Mononuclear cell (primary cell): ENCODE results near the gene ERBB4. TPM values are rescaled to one million over a fixed set of nuclear protein-coding genes. Genes with fewer than 3 reads are reported as not detected.
"Not testable (repeated sequence)": the region's sequence is repeated elsewhere in the genome, so short reads cannot be mapped to it uniquely, and the experiment has no call there.

Source experiments
- H3K27me3 ChIP-seq: 2 replicates; pipeline ENCODE4 v1.6.0; 2011; ENCODE audit warnings: low read length, control low read depth; ENCODE audit not compliant: insufficient read depth
- H3K4me1 ChIP-seq: 2 replicates; pipeline ENCODE4 v1.5.1; 2011; ENCODE audit warnings: mild to moderate bottlenecking, low read length, control low read depth; ENCODE audit not compliant: insufficient read depth
- H3K4me3 ChIP-seq: 2 replicates; pipeline ENCODE4 v1.5.1; 2011; ENCODE audit warnings: mild to moderate bottlenecking, low read length, moderate library complexity
- H3K9me3 ChIP-seq: 2 replicates; pipeline ENCODE4 v1.5.1; 2011; ENCODE audit warnings: low read depth, mild to moderate bottlenecking, control low read depth, low read length
- total RNA-seq: library from RNA; depleted of rRNA; stranded (reverse); fragments of >200 nt; gene quantifications from one replicate; pipeline ENCODE4 v1.2.3, GENCODE V29; 2012

Gene ERBB4
- total RNA-seq, 1 donor, result not detected

DNA sequence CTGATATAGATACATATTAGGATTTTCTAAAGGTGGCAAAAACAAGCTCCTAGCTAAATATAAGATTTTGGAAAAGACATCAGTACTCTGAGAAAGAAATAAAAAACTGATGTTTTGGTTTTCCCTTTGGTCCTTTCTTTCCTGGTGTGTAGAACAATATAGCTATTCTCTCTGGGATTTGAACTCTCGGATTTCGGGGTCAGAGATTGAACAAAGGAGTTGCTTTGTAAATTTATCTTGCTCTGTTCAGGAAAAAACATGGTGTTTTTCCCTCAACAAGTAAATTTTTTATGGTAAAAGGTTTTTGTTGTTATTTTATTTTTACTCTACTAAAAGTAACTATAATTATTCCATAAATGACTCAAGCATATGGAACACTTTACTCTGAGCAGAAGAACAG is 889.3 kb downstream of the ERBB4 start:
- no peak overlapping the region for H3K4me3 ChIP-seq
- H3K9me3 ChIP-seq, result no peaks in the 10 kb centered on the region
- H3K27me3 ChIP-seq, result no peaks in the 10 kb centered on the region
- no peaks in the 10 kb centered on the region for H3K4me1 ChIP-seq

DNA sequence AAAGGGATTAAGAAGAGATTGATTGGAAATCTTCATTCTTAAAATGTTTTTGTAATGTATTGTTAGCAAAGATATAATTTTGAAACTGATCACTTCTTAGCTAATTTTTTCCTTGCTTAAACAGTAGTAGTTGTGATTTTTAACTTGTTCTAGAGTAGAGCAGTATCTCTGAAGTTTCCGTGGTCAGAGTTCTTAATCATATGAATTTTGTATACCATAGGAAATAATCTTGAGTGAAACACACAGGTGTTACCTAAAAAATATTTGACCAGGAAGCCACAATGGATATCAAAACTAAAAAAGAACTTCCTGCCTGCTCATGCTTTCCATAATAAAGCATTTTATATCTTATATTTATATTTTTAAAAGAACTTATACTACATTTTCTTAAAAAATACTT is 907.1 kb downstream of the ERBB4 start:
- Histone ChIP-seq H3K9me3 (peaks cover 5% of the 10 kb centered on the region), H3K4me3 (no peak overlapping the region), H3K27me3 (no peaks in the 10 kb centered on the region), H3K4me1 (no peaks in the 10 kb centered on the region)

DNA sequence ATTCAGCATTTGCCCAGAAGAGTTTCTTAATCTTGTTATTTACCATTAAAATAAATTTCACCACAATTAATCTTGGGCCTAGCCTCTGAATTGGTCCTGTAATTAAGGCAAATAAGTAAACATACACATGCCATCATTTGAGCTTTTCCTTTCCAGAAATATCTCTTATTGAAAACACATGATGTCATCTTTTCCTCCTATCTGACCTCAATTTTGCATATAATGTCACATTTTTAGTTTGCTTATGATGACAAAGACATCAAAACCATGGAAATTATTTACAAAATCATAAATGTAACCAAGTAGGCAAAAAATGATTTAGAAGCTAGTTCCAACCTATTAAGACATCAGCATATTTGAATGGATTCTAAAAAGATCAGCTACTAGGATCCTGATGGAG is 915.5 kb downstream of the ERBB4 start:
- Histone ChIP-seq H3K9me3 (peaks cover 5% of the 10 kb centered on the region), H3K4me3 (no peak overlapping the region), H3K27me3 (no peaks in the 10 kb centered on the region), H3K4me1 (no peaks in the 10 kb centered on the region)

DNA sequence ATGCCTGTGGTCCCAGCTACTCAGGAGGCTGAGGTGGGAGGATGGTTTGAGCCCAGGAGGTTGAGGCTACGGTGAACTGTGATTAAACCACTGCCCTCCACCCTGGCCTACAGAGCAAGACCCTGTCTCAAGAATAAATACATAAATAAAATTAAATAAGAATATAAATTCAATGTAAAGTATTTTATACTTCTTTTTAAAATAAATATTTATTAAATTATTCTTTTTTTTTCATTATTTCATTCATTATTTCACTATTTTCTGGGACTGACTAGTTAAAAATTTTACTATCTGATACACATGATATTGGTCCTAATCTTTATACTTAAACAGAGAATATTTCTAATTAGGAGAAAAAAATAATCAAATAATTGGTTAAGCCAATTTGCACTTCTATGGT is 917.6 kb downstream of the ERBB4 start:
- no peak overlapping the region for H3K4me3 ChIP-seq
- H3K9me3 ChIP-seq, result no peaks in the 10 kb centered on the region
- no peaks in the 10 kb centered on the region for H3K27me3 ChIP-seq
- H3K4me1 ChIP-seq, result no peaks in the 10 kb centered on the region

DNA sequence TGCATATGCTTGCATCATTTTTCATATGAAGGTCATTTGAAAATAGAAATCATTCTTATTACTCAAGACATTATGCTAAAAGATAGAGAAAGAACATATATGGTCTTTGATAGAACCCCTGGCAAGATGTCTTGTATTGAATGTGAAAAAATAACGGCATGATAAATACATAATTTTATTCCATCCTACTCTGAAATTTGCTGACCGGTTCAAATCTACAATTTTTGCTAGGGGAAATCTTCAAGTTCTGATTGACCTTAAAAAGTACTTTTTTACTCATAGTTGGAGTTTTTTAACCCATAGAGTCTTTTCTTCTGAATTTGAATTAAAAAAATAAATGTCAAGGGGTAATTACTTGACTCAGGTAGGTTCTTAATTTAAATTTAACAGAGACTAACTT is 920.8 kb downstream of the ERBB4 start:
- Histone ChIP-seq H3K4me1 (no peaks in the 10 kb centered on the region), H3K27me3 (no peaks in the 10 kb centered on the region), H3K9me3 (no peaks in the 10 kb centered on the region), H3K4me3 (no peak overlapping the region)

DNA sequence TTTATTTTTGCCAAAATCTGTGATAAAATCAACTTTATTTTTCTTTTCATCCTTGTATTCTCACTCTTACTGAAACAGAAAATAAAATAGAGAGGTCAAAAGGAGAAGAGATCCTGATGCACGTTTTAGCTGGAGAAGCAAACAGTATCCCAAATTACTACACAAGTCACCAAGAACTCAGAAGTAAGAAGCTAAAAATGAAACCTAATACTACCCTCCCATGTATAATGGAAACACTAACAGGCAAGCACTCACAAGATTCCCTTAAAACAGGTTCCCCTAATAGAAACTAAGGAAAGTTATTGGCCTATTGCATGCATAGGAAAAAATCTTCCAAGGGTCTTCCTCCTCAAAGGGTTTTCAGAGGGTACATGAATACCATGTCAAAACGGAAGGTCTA is 927.0 kb downstream of the ERBB4 start:
- Histone ChIP-seq H3K27me3 (no peaks in the 10 kb centered on the region), H3K4me3 (no peak overlapping the region), H3K4me1 (no peaks in the 10 kb centered on the region), H3K9me3 (no peaks in the 10 kb centered on the region)

DNA sequence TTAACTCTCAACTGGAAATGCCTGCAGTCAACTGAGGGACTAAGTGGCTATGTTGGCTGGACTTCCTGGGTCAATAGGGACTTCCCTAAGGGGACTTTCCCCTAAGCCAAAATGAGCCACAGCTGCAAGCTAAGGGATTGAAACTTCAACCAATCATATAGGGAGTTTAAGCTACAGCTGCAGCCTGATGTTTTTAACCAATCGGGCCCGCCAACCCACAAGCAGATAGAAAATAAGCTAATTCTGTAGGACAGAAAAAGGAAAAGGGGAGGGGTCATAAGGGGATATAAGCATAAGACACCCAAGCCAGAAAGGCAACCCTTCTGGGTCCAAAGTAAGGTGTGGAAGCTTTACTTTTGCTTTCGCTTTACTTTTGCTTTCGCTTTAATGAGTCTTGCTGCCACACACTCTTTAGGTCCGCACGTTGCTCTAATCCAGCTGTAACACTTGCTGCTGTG is 927.5 kb downstream of the ERBB4 start:
- Histone ChIP-seq H3K27me3 (no peaks in the 10 kb centered on the region), H3K4me1 (no peaks in the 10 kb centered on the region), H3K9me3 (no peaks in the 10 kb centered on the region), H3K4me3 (no peak overlapping the region)

DNA sequence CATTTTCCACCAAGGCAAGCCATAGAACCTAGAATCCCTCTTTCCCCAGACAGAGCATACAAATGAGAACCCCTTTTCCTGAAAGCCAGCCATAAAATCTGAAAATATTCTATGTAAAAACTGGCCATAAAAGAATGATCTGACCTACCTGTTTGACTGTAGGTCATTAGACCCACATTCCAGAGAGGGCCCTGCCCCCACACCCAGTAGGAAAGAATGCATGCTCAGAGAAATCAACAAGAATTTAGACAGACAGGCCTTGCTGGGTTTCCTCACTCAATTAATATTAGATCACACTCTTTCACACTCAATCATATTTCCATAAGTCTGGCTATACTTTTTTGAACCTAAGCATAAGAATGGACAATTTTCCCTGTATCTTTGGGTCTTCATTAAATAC is 929.5 kb downstream of the ERBB4 start:
- H3K4me1 ChIP-seq, result no peaks in the 10 kb centered on the region
- no peak overlapping the region for H3K4me3 ChIP-seq
- no peaks in the 10 kb centered on the region for H3K27me3 ChIP-seq
- H3K9me3 ChIP-seq, result no peaks in the 10 kb centered on the region

DNA sequence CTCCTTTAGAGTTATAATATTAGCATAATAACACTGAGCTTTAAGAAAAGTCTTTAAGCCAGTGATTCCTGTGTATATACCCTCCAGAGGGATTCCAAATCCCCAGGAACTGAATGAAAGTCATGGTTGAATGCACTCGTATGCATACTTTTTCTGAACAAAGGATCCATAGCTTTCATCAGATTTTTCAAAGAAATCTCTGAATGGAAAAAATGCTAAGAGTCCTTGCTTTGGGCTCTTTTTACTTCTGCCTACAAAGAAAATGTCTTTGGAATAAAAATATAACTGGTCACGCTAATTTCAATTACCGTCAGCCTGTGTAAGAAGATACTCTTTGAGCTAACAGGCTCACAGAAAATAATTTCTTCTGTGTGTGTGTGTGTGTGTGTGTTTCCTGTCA is 939.5 kb downstream of the ERBB4 start:
- Histone ChIP-seq H3K9me3 (no peaks in the 10 kb centered on the region), H3K4me1 (no peaks in the 10 kb centered on the region), H3K27me3 (no peaks in the 10 kb centered on the region), H3K4me3 (no peak overlapping the region)

DNA sequence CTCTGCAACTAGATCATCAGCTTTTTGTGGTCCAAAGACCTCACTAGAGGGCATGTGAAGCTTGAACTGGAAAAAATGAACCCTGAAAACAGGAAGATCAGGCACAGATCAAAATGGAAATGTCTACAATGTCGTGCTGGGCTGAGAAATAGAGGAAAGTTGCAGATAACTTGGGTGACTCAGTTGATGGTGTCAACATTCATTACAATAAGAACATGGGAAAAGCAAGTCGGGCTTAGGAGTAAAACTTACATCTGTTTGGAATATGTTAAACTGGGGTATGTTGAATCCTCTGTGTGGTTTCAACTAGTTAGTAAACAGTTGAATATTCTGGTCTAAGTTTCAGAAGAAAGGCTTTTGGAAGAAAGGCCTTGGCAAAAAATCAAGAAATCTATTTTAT is 940.4 kb downstream of the ERBB4 start:
- H3K9me3 ChIP-seq, result no peaks in the 10 kb centered on the region
- H3K4me3 ChIP-seq, result no peak overlapping the region
- H3K27me3 ChIP-seq, result no peaks in the 10 kb centered on the region
- no peaks in the 10 kb centered on the region for H3K4me1 ChIP-seq

DNA sequence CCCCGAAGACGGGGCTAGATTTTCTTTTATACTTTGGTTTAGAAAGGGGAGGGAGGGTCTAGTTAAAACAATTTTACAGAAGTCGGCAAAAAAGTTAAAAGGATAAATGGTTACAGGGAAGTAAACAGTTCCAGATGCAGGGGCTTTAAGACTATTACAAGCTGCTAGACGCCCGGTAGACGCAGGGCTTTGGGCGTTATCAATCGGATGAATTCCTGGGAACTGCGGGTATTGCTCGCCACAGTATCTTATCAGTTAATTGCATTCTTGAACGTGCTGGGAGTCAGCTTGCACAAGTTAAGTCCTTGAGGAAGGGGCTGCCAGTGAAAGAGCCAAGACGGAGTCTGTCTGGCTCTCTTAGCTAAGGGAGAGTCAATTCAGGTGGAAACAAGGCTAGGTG is 946.6 kb downstream of the ERBB4 start:
- H3K9me3 ChIP-seq, H3K4me3 ChIP-seq, H3K4me1 ChIP-seq, H3K27me3 ChIP-seq: not testable (repeated sequence)

DNA sequence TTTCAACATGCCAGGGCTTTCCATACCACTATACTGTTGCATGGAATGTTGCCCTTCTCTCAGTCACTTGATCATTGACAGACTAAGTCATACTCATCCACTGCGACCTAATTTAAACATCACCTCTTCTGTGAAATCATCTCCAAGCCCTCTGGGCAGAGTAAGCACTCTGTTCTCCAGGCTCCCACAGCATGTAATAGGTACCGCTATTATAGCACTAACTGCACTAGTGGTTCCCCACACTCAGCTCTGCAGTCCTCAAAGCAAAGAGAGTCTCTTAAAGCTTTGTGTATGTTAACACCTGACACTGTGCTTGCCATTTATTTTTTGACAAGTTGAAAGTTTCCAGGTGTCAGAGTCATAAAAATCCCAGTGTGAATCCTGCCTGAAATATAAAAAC is 947.2 kb downstream of the ERBB4 start:
- Histone ChIP-seq H3K27me3 (no peaks in the 10 kb centered on the region), H3K9me3 (no peaks in the 10 kb centered on the region), H3K4me3 (no peak overlapping the region), H3K4me1 (no peaks in the 10 kb centered on the region)

DNA sequence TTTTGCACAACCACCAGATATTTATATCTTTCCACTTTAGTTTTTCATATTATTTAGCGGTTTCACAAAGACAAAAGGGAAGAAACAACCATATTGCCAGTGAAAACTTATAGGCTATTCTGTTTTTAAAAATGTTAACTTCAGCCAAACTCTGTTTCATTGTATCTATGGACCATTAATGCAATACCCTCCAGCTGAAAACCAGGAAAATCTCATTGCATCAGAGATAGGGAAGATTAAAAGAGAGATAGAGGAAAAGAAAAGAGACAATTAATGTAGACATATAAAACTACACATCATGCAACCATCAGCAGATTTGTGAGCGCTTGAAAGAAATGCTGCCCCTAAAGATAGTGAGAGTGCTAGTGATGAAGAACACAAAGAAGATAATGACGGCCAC is 970.2 kb downstream of the ERBB4 start:
- H3K4me1 ChIP-seq, result no peaks in the 10 kb centered on the region
- H3K27me3 ChIP-seq, result no peaks in the 10 kb centered on the region
- no peak overlapping the region for H3K4me3 ChIP-seq
- H3K9me3 ChIP-seq, result no peaks in the 10 kb centered on the region

DNA sequence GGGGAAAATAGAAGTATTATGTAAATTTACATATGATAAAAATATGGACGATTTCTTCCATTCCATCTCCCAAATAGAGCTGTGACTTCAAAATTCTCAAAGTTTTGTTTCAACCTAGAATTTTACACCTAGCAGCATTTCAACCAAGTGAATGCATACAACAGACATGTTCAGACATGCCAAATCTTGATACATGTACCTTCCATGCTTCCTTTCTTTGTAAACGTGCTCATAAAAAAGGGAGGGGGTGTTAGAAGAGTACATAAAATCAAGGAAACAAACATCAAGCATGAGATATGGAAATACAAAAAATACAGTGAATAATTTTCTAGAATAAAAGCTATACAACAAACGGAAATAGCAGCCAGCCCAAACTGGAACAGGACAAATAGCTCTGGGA is 974.2 kb downstream of the ERBB4 start:
- Histone ChIP-seq H3K4me1 (no peaks in the 10 kb centered on the region), H3K27me3 (no peaks in the 10 kb centered on the region), H3K9me3 (no peaks in the 10 kb centered on the region), H3K4me3 (no peak overlapping the region)

DNA sequence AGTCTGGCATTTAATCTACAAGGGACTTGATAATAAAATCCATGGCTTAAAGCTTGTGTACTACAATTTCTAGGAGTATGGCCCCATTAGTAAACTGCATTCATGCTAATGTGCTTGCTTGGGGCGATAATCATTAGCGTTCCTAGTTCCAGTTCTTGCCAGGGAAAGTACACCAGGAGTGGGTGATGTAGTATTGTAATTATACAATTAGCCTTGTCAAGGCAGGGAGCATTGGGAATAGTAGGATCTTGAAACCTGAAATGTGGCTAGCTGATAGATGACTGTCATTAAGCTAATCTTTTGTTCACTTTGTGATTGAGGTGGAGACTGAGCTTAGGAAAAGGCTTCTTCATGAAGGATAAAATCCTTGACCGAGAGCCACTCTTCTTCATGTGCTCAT is 993.0 kb downstream of the ERBB4 start:
- Histone ChIP-seq H3K4me3 (no peak overlapping the region), H3K27me3 (no peaks in the 10 kb centered on the region), H3K9me3 (no peaks in the 10 kb centered on the region), H3K4me1 (no peaks in the 10 kb centered on the region)

DNA sequence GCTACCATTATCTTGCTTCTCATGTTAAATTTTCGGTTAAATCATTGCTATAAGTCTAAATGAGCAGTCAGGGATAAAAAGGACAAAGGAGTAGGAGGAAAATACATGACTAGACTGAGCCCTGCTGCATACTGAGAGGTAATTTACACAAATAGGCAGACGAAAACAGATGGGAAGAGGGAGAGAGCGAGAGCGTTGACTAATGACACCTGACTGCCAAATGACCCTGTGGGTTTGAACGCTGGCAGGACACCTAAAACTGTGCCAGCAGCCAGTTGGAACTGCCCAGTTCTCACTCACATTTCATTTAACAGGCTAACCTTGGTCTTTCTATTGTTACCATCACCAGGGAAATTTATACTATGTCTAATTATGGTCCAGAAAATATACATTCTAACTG is 1004.0 kb downstream of the ERBB4 start:
- no peaks in the 10 kb centered on the region for H3K4me1 ChIP-seq
- no peaks in the 10 kb centered on the region for H3K27me3 ChIP-seq
- H3K9me3 ChIP-seq, result no peaks in the 10 kb centered on the region
- H3K4me3 ChIP-seq, result no peak overlapping the region

DNA sequence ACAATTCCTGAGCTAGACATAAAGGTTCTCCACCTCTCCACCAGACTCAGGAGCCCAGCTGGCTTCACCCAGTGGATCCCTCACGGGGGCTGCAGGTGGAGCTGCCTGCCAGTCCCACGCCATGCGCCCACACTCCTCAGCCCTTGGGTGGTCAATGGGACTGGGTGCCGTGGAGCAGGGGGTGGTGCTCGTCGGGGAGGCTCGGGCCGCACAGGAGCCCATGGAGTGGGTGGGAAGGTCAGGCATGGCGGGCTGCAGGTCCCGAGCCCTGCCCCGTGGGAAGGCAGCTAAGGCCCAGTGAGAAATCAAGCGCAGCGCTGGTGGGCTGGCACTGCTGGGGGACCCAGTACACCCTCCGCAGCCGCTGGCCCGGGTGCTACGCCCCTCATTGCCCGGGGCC is 1014.4 kb downstream of the ERBB4 start:
- not testable (repeated sequence) for H3K27me3 ChIP-seq, H3K4me1 ChIP-seq, H3K9me3 ChIP-seq

More for the DNA sequence above, 1014.4 kb downstream of the ERBB4 start:
- H3K4me3 ChIP-seq, result not testable (repeated sequence)
